Glomerular visceral epithelial cell (primary cell): ENCODE data around the gene ZFAND2A.
"Not testable (repeated sequence)": the region's sequence is repeated elsewhere in the genome, so short reads cannot be mapped to it uniquely, and the experiment has no call there.

Experiments
- DNase-seq: peaks from one replicate; pipeline ENCODE4 v3.0.0-alpha.2; 2016; ENCODE audit errors: extremely low spot score

Gene ZFAND2A

DNA sequence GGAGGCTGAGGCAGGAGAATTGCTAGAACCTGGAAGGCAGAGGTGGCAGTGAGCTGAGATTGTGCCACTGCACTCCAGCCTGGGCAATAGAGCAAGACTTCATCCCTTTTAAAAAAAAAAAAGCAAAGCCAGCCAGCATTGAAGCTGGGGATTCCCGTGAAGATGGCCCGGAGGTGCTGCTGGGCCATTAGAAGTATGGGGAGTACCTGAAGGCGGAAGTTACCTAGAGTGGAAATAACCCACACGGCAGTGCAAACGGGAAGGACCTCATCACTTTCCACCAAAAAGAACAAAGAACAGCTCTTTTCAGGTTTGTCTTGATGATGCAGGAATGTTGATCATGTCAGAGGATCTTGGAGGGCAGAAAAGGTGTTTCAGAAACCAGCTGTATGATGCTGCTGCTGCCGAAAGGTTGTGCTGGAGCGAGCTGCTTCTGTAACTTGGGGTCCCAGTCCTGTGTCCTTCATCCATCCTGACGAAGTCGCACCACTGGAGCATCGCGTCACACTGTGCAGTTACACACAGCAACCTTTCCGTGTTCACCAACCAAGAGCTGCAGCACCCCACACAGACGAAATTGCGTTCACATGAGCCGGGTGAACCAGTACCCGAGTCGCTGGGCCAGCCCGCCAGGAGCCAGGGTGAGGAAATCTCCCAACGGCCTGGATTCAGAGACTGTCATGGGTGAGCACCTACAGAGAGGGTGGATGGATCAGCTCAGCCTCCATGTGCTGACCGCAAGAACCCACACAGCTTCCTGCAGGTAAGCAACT, 8.2 kb downstream of the ZFAND2A start:
- no peak for DNase-seq

DNA sequence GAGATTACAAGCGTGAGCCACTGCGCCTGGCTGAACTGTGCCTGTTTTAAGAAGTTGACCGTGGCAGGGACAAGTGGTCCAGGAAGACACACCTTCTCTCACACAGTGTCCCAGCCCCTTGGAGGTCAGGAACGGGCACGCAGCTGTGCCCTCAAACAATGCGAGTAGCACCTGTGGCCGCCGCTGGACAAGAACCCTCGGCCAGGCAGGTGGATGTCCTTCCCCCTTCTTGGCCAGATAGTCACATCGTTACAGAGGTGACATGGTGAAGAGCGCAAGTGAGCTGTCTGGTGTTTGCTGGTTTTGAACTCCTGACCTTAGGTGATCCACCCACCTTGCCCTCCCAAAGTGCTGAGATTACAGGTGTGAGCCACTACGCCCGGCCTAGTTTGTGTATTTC, 8.8 kb downstream of the ZFAND2A start:
- DNase-seq: no peak

GRCh38 chr7:1150400-1151002, 9.5 kb downstream of the ZFAND2A start:
- DNase-seq: no peak

- no peak for DNase-seq
These were observed 10.6 kb downstream of the ZFAND2A start for GRCh38 chr7:1149351-1149794.

DNA sequence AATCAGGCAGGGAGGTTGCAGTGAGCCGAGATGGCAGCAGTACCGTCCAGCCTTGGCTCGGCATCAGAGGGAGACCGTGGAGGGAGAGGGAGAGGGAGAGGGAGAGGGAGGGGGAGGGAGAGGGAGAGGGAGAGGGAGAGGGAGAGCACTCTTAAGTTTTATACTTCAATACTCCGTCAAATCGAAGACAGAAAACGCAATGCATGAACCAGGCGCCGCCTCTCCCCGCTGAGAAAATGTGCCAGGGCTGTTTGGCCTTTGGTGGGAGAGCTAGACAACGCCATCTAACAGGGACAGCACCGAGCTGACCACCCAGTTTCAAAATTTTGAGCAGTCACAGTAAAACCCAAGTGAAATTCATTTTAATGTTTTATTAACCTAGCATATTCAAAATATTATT, 12.1 kb downstream of the ZFAND2A start:
- DNase-seq: not testable (repeated sequence)

DNA sequence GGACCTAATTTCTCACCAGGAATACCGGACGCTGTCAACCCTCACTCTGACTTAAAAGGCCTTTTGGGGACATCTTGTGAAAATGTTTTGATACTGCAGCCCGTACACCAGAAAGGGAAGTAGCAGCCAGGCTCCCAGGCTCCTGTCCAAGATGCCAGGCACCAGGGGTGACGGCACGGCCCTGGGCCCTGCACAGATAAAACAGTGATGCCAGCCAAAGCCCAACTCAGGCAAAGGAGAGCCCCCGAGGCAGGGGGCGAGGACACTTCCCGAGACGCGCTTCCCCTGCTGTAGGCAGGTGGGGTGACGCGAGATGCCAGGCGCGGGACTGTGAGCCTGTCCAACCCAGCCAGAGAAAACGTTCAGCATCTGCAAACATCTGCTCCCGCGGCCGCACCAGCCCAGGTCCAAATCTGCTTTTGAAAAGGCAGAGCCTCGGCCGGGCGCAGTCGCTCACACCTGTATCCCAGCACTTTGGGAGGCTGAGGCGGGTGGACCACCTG, 15.7 kb downstream of the ZFAND2A start:
- no peak for DNase-seq

DNA sequence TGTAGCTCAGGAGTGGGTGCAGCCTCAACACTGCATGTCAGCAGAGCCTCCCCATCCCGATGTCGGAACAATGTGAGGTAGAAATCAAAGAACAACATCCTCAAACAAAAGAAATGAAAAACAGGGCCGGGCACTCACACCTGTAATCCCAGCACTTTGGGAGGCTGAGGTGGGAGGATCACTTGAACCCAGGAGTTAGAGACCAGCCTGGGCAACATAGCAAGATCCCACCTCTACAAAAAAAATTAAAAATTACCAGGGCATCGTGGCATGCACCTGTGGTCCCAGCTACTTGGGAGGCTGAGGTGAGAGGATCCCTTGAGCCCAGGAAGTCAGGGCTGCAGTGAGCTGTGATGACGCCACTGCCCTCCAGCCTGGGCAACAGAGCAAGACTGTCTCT, 17.0 kb downstream of the ZFAND2A start:
- not testable (repeated sequence) for DNase-seq

DNA sequence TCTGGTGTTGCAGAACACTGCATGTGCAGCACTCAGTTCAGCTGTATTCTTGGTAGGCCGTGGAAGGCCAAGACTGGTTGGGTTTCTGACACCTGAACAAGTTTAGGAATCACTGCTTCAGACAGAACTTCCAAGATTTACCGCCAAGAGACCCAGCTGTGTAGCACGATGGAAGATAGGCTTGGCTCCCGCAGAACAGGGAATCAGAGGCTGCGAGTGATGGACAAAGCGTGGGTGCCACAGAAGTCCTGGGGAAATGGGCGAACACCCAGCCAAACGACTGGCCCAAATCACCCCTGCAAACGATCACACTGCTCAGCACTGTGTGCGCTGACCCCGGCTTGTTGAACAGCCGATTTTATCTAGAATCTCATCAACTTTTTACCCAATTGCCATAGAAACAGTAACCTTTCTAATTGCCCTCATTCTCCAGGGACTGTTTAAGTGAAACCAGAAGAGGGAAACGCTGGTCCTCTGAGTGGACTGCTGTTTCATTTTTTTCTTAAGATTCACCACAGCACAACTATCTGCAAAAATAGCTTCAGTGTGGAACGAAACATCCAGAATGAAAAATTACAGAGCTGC, 17.9 kb downstream of the ZFAND2A start:
- no peak for DNase-seq

GRCh38 chr7:1141651-1142050, 18.3 kb downstream of the ZFAND2A start:
- no peak for DNase-seq

DNA sequence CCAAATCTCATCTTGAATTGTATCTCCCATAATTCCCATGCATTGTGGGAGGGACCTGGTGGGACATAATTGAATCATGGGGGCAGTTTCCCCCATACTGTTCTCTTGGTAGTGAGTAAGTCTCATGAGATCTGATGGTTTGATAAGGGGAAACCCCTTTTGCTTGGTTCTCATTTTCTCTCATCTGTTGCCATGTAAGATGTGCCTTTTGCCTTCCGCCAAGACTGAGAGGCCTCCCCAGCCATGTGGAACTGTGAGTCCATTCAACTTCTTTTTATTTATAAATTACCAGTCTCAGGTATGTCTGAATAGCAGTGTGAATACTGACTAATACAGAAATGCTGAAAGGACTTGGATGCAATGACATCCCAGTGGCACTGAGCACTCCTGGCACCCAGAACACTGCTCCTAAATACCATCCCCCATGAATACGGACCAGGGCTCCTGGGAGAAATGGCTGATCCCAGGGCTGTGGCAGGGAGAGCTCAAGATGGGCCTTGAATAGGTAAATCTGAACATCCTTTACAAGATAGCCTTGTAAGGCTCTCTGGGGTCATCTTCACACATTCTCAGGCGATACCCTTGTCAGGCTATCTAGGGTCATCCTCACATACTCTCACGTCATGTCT, 19.4 kb downstream of the ZFAND2A start:
- DNase-seq: no peak

- no peak for DNase-seq
These were observed 22.4 kb downstream of the ZFAND2A start for GRCh38 chr7:1137517-1138167.

- peak; percentile 9 for DNase-seq
These were observed 23.0 kb downstream of the ZFAND2A start for GRCh38 chr7:1136841-1137516.

DNA sequence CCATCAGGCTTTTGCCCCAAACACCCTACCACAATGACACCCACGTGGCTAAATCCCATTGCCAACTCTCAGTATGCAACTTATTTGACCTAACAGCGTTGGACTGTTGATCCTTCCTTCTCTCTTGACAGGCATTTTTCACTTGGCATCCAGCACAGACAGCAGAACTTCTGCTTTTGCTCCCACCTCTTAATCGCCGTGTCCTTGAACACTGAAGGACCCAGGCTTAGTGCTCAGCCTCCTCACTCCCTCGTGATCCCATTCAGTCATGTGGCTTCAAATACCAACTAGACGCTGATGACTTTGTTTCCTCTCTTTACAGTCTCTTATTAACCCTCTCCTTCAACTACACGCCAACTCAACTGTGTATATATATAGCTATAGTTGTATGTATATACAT, 25.0 kb downstream of the ZFAND2A start:
- no peak for DNase-seq

DNA sequence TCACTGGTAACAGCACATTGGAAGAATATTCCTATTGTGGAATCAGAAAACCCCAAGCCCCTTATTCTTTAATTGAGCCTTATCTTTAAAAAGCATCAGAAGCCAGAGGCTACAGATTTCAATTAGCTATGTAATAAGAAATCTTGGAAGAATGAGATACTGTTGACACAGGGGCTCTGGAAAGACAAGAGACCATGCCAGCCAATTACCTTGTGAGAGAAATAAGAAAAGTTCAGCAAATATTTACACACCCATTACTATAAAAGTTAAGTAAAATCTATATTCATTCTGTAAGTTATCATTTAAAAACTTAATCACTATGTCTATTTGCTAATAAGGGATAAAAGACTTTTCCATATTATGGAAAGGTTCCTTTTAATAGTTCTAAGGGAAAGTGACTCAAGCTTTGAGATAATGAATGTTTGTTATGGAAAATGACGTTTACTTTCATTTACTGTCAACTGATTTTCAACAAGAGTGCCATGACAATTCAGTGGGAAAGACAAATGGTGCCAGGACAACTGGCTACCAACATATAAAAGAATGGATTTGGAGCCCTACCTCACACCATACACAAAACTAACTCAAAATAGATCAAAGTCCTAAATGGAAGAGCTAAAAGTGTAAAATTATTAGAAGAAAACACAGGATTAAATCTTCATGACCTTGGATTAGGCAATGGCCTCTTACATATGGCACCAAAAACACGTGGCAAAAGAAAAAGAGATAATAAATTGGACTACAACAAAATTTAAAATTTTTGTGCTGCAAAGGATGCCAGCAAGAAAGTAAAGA, 28.3 kb downstream of the ZFAND2A start:
- no peak for DNase-seq

GRCh38 chr7:1130021-1130990, 29.7 kb downstream of the ZFAND2A start:
- no peak for DNase-seq

- DNase-seq: no peak
These were observed 30.6 kb downstream of the ZFAND2A start for GRCh38 chr7:1129431-1129830.

GRCh38 chr7:1127001-1127400, 33.0 kb downstream of the ZFAND2A start:
- DNase-seq: no peak

DNA sequence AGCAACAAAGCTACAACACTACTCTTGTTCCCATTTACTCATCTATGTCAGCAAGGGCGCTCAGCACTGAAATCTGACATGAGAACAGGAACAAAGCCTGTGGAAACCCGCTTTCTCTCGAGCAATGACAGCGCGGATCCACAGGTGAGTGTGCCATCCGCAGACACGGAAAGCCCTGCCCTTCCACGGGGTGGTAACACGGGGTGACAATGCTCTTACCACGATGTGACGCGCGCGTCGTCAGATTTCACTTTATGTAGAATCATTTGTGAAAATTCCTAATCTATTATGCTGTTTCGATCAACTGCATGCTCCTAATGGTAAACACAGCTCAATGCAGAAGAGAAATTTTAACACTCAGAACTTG, 34.4 kb downstream of the ZFAND2A start:
- DNase-seq: no peak

DNA sequence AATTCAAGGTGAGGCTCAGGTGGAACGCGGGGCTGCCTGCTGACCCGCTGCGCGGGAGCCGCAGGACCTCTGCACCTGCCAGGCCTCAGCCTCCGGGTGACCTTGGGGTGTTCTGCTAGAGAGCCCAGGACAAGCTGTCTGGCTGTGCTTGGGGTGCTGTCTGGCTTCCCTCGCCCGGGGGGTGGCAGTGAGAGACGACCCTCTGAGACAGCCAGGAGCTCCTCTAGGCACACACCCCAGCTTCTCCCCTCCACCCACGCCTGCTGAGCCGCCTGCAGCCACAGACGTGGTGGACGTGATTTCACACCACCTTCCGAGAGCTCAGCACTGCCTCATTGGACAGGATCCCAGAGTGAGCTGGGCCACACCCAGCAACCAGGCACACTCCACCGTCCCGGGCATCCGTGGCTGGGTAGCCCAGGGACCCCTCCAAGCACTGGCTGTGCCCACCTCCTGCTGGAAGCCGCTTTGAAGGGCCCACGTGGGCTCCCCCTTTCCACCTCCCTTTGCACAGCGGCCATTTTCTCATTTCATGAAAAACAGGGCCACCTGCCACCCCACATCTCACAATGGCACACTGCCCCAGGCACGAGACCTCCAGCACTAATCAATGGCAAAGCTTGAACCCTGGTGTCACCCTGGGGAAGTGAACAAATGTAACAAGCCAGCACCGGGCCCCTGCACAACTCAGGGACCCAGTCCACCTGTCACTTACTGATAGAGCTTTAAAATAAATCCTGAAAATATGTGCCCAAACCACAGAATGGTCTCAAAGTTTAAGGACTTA, 35.0 kb downstream of the ZFAND2A start:
- no peak for DNase-seq
